GM12891 (cell line): ENCODE results near the gene C10orf95.
"Not testable (repeated sequence)": the region's sequence is repeated elsewhere in the genome, so short reads cannot be mapped to it uniquely, and the experiment has no call there.

Experiments used
- PAX5 ChIP-seq: IDR thresholded peaks from 2 replicates; pipeline ENCODE4 v1.6.1; 2011; ENCODE audit warnings: low read length, moderate library complexity, mild to moderate bottlenecking; ENCODE audit not compliant: insufficient read depth, severe bottlenecking
- POLR2A ChIP-seq: IDR thresholded peaks from 2 replicates; pipeline ENCODE4 v1.6.1; 2011; ENCODE audit warnings: low read depth, low read length, control low read depth
- POLR2AphosphoS5 ChIP-seq: IDR thresholded peaks from 2 replicates; pipeline ENCODE4 v1.6.1; 2011; ENCODE audit warnings: low read depth, low read length, control low read depth
- SPI1 ChIP-seq: IDR thresholded peaks from 2 replicates; pipeline ENCODE4 v1.6.1; 2011; ENCODE audit warnings: low read depth, low read length, control low read depth
- TAF1 ChIP-seq: IDR thresholded peaks from 2 replicates; pipeline ENCODE4 v1.6.1; 2011; ENCODE audit warnings: low read depth, low read length, control low read depth

- TF ChIP-seq POLR2AphosphoS5, POLR2A, SPI1, PAX5, TAF1: not testable (repeated sequence)
Observed at GRCh38 chr10:102500686-102501085, 49.3 kb upstream of the C10orf95 start.
